HG02885 (cell line): Measurements from ENCODE around the gene RPL22.

Experiments used
- ATAC-seq: cut with Tn5 transposase; IDR thresholded peaks from one replicate; pipeline ENCODE4 v1.9.1; 2021; ENCODE audit warnings: mild to moderate bottlenecking; ENCODE audit not compliant: unreplicated experiment, poor library complexity

RPL22 gene

DNA sequence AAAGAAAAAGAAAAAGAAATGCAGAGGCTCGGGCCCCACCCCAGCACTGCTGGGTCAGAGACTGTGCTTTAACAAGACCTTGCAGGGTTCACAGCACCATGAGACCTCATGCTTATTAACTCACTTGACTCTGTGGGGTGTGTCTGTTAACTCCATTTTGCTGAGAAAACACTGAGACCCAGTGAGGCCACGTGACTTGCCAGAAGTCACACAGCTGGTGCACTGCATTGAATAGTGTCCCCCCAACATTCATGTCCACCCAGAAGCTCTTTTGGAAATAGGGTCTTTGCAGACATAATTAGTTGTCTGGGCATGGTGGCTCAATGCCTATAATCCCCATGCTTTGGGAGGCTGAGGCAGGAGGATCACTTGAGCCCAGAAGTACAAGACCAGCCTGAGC, 59.0 kb downstream of the RPL22 start:
- ATAC-seq: no peak

DNA sequence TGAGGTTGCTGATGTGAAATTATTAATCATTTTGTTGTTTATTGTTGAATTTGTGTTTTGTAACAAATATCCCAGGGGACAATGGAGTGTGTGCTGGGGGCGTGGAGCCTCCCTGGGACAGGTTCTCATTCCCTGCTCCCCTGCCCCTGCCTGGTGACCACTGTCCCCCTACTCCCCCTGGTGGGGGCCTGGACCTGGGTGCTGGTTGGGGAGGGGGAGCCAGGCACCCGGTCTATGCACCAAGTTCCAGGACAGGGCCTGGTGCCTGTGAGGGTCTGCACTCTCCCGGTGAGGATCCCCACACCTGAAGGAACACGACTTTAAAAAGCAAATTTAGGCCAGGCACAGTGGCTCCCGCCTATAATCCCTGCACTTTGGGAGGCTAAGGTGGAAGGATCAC, 61.6 kb downstream of the RPL22 start:
- ATAC-seq: no peak

DNA sequence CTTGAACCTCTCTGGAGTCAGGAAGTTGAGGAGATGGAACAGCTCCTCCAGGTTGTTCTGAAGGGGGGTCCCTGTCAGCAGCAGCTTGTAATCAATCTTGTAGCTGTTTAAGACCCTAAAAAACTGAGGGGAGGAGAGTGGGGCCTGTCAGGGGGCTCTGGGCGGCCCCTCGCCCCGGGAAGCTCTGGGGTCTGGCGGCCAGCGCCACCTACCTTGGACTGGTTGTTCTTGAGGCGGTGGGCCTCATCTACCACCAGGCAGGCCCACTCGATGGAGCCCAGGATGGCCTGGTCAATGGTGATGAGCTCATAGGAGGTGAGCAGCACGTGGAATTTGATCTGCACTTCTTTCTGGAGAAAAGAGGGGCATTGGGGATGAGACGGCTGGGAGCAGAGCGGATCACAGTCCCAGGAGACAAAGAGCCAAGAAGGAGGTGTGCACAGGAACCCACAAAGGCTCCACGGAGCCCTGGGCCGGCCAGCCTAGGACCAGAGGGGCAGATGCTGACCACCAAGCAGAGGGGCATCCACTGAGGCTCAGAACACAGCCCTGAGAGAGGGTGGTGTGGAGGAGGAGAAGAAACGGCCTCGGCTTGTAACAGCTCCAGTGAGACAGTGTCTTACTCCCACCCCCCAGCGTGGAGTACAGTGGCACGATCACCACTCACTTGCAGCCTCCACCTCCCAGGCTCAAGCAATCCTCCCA, 62.7 kb downstream of the RPL22 start:
- no peak for ATAC-seq
